ENCODE results near the gene TNRC6A. TPM values are rescaled to one million over a fixed set of nuclear protein-coding genes. Genes with fewer than 3 reads are reported as not detected.

TNRC6A gene
- total and polyA plus RNA-seq, 9 of the 15 experiments (the other 6 are each of a cell fraction or from before 2014, with no cell fraction given) = 3.4 to 32.1 (median 26.6) TPM

- in situ Hi-C loops (cut with MboI) = no loop called here
- no peak overlapping the region for H3K4me2 ChIP-seq (ENCODE audit: insufficient read depth, low read length)
- FAIRE-seq (no peak), ATAC-seq (no peak), DNase-seq (ENCODE audit: extremely low read depth in 1 of 4, low spot score in 3 of 4) (no peak)
- 0% methylated on average over 1 of the region's 1 CpG for WGBS (ENCODE audit: insufficient coverage, low coverage, missing lambda C conversion rate)
- TF ChIP-seq GATA2 (CRISPR knock-in tag; IDR thresholded peaks at IDR 0.05) (no peak), ZNF512 (tag; IDR thresholded peaks at IDR 0.05) (peak; percentile 91), KLF1 (tag; IDR thresholded peaks at IDR 0.05) (no peak), ZNF76 (CRISPR knock-in tag; IDR thresholded peaks at IDR 0.05; ENCODE audit: borderline replicate concordance) (no peak), HNRNPL (IDR thresholded peaks at IDR 0.05; ENCODE audit: low read depth, low read length) (no peak), TAF1 (IDR thresholded peaks at IDR 0.05; ENCODE audit: control insufficient read depth, extremely low read depth, insufficient read depth, low read length, severe bottlenecking) (no peak), XRCC3 (IDR thresholded peaks at IDR 0.05) (no peak), HCFC1 (IDR thresholded peaks at IDR 0.05; ENCODE audit: low read depth, low read length) (no peak), RBM17 (IDR thresholded peaks at IDR 0.05; ENCODE audit: borderline replicate concordance, low read depth, low read length) (no peak), HDAC6 (IDR thresholded peaks at IDR 0.05; ENCODE audit: low read depth, low read length) (no peak), ZBTB26 (CRISPR knock-in tag; IDR thresholded peaks at IDR 0.05) (0 out of 2 replicates have a peak, but pooled peaks have one; percentile 19), ATF3 (IDR thresholded peaks at IDR 0.05) (no peak), ATF3 (CRISPR knock-in tag; conservative IDR thresholded peaks at IDR 0.05) (no peak), POLR2B (IDR thresholded peaks at IDR 0.05; ENCODE audit: low read depth, partially characterized antibody) (no peak), BRF1 (IDR thresholded peaks at IDR 0.05; ENCODE audit: borderline replicate concordance, extremely low read depth, insufficient read length) (no peak), NR3C1 (CRISPR knock-in tag; IDR thresholded peaks at IDR 0.05) (no peak), RNF219 (CRISPR knock-in tag; IDR thresholded peaks at IDR 0.05) (no peak), TAF7 (tag; IDR thresholded peaks at IDR 0.05) (0 out of 2 replicates have a peak, but pooled peaks have one; percentile 18), CSDE1 (IDR thresholded peaks at IDR 0.05) (no peak)
- no peak overlapping the region for H3K9ac ChIP-seq (ENCODE audit: insufficient read depth in 1 of 2, low read depth in 2 of 2, low read length in 2 of 2)
- H3K27ac ChIP-seq (ENCODE audit: extremely low read depth, low read depth, low read length) = no peak overlapping the region
- no TSS peak for BruUV-seq (replicated peaks)
- no peak overlapping the region for H2AFZ ChIP-seq (ENCODE audit: low read depth, low read length)
- H3K79me2 ChIP-seq (ENCODE audit: control insufficient read depth, insufficient read depth, low read length) = no peaks in the 10 kb centered on the region
- H3K27me3 ChIP-seq (ENCODE audit: control insufficient read depth in 2 of 2, insufficient read depth in 2 of 2, low read length in 2 of 2) = no peaks in the 10 kb centered on the region
- H3K9me3 ChIP-seq (replicated peaks; ENCODE audit: control insufficient read depth, insufficient read depth, low read depth, low read length) = no peaks in the 10 kb centered on the region
- H3K4me1 ChIP-seq (replicated peaks in 1 of 2; ENCODE audit: control insufficient read depth in 2 of 2, insufficient read depth in 2 of 2, low read length in 2 of 2) = no peaks in the 10 kb centered on the region
- H3K4me3 ChIP-seq = no peak overlapping the region
- H3K36me3 ChIP-seq (ENCODE audit: control insufficient read depth, insufficient read depth, low read length) = no peaks in the 10 kb centered on the region
- POLR2A ChIA-PET = no interaction called here
- CTCF ChIA-PET (ENCODE audit: low intra/inter-chr PET ratio) = no interaction called here
- intact Hi-C loops (cut with micrococcal nuclease) = no loop called here
- no peaks in the 10 kb centered on the region for H4K20me1 ChIP-seq (replicated peaks; ENCODE audit: control insufficient read depth, insufficient read depth, low read length)
- H3K9me1 ChIP-seq (ENCODE audit: control insufficient read depth, insufficient read depth, low read length) = no peaks in the 10 kb centered on the region
Observed at GRCh38 chr16:24861461-24861860, 132.0 kb downstream of the TNRC6A start.
